ENCODE measurements around the gene ITM2C.

- TF ChIP-seq POLR2A (IDR thresholded peaks at IDR 0.05; ENCODE audit: low read depth, low read length) (no peak; the same call in 1 of the 2 replicates), POLR2AphosphoS5 (IDR thresholded peaks at IDR 0.05; ENCODE audit: low read depth, low read length) (no peak), TAF1 (IDR thresholded peaks at IDR 0.05; ENCODE audit: borderline replicate concordance, low read depth, low read length) (no peak)
Measured at GRCh38 chr2:230872968-230873660, 8.4 kb downstream of the ITM2C start.
